Medulla oblongata (tissue), 1 donor: Measurements from ENCODE around the gene WNT5A.
A peak's percentile ranks its signal among the peaks of the same experiment; 100 is the strongest.

Experiments used
- DNase-seq: peaks from one replicate; pipeline ENCODE4 v3.0.0-alpha.2; 2015; ENCODE audit errors: extremely low spot score

The WNT5A gene

GRCh38 chr3:55481744-55482495 lies 5.2 kb downstream of the WNT5A start:
- no peak for DNase-seq

DNA sequence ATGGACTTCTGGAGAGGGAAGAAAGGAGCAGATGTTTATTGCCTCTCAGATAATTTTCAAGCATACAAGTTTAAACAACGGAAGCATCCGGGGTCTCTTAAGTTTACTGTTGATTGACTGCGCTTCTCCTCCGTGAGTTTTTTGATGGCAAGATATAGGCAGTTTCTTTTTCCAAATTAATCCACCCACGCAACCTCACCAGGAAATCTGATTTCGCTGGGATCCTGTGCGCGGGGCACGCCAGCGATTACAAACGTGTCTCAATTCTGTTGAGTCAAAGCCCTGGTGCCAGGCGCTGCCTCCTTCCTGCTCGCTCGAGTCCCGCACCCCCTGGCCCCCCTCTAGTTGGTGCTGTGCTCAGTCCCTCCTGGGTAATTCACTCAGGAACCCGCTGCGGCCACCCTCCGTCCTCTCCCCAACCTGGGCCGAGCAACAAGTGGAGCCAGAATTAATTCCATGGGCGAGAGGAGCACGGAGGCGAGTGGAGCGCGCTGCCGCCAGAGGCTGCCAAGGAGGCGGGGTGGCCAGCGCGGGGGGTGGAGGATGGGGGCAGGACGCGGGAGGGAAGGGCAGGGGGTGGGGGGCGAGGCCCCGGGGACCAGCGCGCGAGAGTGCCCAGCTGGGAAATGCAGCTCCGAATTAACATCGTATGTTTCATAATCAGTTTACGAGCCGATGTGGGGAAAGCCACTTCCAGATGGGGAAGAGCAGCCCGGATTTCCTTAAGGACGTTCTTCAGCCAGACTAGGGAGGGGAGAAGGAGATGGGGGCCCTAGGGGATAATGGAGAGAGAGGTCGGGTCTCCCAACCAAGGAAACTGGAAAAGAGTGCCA lies 6.0 kb downstream of the WNT5A start:
- peak; percentile 34 for DNase-seq

DNA sequence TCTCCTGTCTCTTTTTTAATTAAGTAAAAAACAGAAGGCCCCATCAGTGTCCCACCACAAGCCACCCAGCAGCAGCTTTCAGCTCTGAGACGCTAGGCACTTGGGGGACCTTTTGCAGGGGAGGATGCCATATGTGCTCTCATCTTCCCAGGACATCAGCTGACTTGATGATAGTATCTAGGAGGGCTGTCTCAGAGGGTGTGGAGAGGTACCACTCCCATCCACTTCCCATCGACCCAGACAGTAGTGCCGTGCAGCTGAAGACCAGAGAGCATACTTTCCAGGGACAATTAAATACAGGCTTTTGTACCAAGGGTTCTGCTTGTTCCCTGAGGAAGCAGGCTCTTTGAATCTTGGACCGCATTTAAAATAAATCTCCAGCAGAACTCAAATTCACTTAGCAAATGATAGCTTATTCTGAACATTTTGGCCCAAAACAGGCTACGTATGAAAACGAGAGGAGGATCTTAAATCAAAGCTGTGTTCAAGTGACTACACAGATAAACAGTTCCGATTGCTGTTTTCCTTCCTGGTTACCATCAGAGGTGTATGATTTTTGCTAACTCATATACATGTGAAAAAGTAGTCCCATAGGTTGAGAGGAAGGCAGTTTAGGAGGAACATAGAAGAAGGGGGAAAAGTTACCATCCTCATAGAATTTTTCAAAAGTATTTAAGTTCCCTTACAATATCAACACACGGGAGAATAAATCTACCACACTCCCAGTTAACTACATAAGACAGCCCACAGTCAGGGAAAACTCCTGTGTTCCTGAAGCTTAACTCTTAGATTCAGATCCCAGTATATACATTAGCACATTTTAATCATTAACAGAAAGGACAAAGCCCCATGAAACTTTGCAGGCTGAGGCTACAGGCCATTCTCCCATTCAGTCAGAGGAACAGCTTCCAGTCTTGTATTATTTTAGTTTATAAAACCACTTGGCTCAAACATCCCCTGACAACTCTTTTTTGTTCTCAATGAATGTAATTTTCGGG lies 9.5 kb downstream of the WNT5A start:
- DNase-seq = no peak

DNA sequence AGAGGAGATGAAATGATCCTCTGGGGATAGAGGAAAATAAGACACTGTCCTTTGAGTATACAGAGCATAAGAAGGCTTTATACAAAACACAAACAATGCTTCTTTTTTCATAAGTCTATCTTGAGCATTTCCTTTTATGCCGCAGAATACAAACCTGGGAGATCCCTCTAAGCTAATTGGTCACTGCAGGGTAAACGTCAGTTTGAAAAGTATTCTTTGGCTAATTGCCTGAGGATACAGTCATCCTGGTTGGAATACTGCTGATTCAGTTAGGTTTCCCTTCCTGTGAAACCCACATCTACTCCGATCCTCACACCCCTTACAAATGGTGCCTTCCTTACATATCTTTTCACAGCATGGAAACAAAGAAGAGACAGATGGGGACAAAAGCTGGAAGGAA lies 10.6 kb downstream of the WNT5A start:
- no peak for DNase-seq

GRCh38 chr3:55474213-55474632 lies 12.9 kb downstream of the WNT5A start:
- no peak for DNase-seq

- DNase-seq = no peak
These were observed 13.3 kb downstream of the WNT5A start for GRCh38 chr3:55473788-55474187.

DNA sequence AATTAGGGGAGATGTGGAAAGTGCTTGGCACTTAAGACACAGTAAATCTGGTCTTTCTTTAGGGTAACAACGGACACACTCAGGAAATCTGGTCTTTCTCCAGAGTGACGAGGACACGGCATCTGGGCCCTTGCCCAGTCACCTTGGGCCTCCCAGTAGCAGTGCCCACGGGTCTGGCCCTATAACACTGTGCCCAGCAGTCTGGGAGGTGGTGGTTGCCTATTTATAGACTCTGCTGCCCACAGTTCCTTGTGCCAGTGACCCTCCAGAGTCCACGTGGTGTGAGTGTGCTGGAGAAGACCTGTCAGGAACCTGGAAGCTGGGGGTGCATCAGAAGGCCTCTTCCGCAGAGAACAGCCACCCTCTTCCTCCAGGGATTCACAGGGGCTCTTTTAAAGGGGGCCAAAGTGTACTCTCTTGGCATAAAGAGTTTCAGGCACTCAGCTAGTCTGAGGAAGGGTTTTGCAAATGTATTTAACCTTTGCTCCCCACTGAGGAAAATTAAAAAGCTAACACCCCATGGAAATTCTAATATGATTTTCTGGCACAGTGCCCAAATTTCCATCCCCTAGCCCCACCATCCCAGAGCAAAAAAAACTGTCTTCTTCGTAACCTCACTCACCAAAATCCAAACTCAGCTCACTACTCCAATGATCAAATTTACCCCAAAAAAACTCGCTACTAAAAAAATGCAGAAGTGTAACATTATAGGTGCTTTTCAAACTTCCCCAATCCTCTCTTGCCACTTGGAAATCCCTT lies 15.4 kb downstream of the WNT5A start:
- DNase-seq = peak; percentile 5

DNA sequence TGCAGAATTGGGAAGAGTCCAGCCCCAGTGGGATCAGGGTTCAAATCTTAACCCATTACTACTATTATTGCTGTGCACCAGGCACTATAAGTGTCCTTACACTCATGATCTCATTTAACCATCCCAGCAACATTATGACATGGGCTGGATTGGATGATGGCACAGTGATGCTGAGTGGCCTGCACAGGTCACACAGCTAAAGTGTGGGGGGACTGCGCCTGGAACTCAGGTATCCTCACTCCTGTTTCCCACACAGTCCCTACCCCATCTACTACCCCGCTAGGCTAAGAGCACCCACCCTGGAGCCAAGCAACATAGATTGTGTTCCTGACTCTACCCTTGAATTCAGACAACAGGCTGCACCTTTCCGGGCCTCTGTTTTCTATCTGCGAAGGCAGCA lies 16.0 kb downstream of the WNT5A start:
- DNase-seq = no peak

GRCh38 chr3:55469957-55470526 lies 17.1 kb downstream of the WNT5A start:
- no peak for DNase-seq

DNA sequence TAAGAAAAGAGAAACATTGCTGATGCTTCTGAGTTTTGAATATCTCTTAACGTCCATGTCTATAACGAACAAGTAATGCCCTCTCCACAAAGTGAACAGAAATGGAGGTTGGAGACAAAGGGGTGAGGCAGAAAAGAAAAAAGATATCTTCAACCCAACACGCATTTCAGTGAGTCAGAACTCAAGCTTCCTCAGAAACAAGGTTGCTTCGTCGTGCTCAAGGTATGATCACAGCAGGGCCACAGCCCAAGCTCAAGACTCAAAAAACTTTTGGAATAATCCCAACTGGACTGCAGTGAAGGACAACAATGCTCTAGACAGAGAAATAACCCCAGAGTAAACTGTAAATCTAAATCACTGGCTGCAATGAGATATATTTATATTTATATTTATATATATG lies 18.9 kb downstream of the WNT5A start:
- no peak for DNase-seq

DNA sequence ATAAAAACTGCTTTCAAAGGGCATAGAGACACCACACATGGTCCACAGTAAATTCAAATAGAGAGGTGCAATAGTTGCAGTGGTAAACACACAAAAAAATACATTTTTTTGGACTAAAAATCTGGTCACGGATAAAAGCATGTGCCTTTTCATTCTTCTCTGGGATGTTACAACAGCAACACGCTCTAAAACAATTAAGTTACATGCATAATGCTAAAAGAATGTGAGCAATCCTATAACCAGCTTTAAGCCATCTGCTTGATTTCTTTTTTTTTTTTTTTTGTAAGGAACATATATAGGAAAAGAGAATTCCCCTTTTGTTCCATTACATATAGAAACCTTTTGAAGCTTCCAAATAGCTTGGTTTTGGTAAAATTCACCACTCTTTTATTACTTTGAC lies 20.0 kb downstream of the WNT5A start:
- no peak for DNase-seq

- DNase-seq = no peak
These were observed 20.6 kb downstream of the WNT5A start for GRCh38 chr3:55466526-55466925.

DNA sequence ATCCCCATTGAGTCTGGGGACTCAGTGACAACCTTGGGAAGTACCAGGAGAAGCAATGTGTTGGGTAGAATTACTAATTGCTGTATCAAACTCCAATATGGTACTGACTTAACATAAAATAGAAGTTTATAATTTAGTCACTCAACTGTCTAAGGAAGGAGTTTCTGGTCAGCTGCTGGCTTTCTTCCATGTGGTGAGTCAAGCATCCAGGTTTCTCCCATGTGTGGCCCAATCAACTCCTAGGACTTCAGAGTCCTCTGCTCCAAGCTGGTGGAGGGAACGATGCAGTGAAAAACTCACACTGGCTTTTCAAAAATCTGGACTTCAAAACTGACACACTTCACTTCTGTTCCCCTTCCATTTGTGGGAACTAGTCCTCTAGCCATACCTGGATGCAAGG lies 25.2 kb downstream of the WNT5A start:
- DNase-seq = no peak

DNA sequence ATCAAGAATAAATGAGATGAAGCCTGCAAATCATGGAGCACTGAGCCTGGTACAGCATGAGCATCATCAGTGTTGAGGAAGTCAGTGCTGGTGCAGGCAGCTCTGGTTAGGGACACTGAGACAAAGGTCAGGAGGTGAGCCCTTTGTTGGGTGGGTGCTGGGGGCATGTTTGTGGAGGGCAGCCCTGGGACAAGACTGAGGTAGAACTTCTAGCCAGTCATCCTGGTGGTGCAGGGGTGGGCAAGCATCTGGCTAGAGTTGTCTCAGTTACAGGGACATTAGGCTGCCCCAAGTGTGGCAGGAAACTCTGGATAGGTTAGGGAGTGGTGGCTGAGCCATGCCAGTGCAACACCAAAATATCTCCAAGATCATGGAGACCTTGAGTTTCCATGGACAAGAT lies 27.3 kb downstream of the WNT5A start:
- no peak for DNase-seq

- no peak for DNase-seq
These were observed 28.8 kb downstream of the WNT5A start for GRCh38 chr3:55458181-55458790.

- no peak for DNase-seq
These were observed 31.2 kb downstream of the WNT5A start for GRCh38 chr3:55455915-55456314.

GRCh38 chr3:55454611-55455010 lies 32.5 kb downstream of the WNT5A start:
- no peak for DNase-seq

DNA sequence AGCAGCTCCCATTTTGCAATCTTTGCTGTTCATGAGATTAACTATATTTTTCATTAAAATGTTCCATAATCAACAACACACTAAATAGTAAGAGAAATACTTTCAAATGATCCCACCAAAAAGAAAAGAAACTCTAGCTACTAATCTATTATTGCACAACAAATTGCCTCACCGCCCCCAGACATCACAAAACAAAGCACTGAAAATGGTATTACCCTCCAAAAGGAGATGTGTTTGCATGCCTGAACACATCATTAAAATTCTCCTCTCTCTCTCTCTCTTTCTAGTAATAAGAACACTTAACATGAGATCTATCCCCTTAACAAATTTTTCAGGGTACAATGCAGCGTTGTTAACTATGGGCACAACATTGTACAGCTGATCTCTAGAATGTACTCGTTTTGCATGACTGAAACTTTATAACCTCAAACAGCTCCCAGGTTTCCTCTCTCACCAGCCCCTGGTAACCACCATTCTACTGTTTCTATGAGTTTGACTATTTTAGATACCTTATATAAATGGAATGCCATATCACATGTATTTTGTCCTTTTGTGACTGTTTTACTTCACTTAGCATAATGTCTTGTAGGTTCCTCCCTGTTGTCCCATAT lies 33.1 kb downstream of the WNT5A start:
- DNase-seq = no peak

- DNase-seq = no peak
These were observed 34.2 kb downstream of the WNT5A start for GRCh38 chr3:55452886-55453285.

- no peak for DNase-seq
These were observed 37.6 kb downstream of the WNT5A start for GRCh38 chr3:55449527-55449926.
